Brain microvascular endothelial cell (primary cell): ENCODE data around the gene NR3C1.

Experiments
- DNase-seq: peaks from one replicate; pipeline ENCODE4 v3.0.0-alpha.2; 2020
- H3K27ac ChIP-seq: fragments of 250-450 bp; sonication (Bioruptor Pico); 2 replicates; pipeline ENCODE4 v1.5.1; 2020; ENCODE audit warnings: mild to moderate bottlenecking, moderate library complexity
- H3K27me3 ChIP-seq: fragments of 250-450 bp; sonication (Bioruptor Pico); replicated peaks from 2 replicates; pipeline ENCODE4 v1.5.1; 2020; ENCODE audit warnings: mild to moderate bottlenecking
- H3K36me3 ChIP-seq: fragments of 250-450 bp; sonication (Bioruptor Pico); replicated peaks from 2 replicates; pipeline ENCODE4 v1.5.1; 2020; ENCODE audit warnings: mild to moderate bottlenecking
- H3K4me3 ChIP-seq: 2 replicates; pipeline ENCODE4 v1.5.1; 2011; ENCODE audit warnings: low read depth, mild to moderate bottlenecking, control low read depth, low read length, moderate library complexity
- in situ Hi-C: cut with HindIII; loops from 2 replicates; pipeline ENCODE4 v1.10.0; 2017; ENCODE audit warnings: low sequenced_read_pairs, low pct_ligation_motif_present
- TF ChIP-seq, protein P1 (sequence below): IDR thresholded peaks from 2 replicates; pipeline ENCODE4 v1.5.1; 2011; ENCODE audit warnings: low read depth, mild to moderate bottlenecking, moderate library complexity, low read length, control low read depth, inconsistent platforms; ENCODE audit errors: missing control alignments

Gene NR3C1

GRCh38 chr5:143318833-143319232 lies 84.7 kb downstream of the NR3C1 start:
- TF ChIP-seq, protein P1, sequence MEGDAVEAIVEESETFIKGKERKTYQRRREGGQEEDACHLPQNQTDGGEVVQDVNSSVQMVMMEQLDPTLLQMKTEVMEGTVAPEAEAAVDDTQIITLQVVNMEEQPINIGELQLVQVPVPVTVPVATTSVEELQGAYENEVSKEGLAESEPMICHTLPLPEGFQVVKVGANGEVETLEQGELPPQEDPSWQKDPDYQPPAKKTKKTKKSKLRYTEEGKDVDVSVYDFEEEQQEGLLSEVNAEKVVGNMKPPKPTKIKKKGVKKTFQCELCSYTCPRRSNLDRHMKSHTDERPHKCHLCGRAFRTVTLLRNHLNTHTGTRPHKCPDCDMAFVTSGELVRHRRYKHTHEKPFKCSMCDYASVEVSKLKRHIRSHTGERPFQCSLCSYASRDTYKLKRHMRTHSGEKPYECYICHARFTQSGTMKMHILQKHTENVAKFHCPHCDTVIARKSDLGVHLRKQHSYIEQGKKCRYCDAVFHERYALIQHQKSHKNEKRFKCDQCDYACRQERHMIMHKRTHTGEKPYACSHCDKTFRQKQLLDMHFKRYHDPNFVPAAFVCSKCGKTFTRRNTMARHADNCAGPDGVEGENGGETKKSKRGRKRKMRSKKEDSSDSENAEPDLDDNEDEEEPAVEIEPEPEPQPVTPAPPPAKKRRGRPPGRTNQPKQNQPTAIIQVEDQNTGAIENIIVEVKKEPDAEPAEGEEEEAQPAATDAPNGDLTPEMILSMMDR: no peak
- no peaks in the 10 kb centered on the region for H3K27me3 ChIP-seq
- in situ Hi-C loops: no loop called here
- no peak overlapping the region for H3K4me3 ChIP-seq
- DNase-seq: no peak
- H3K27ac ChIP-seq: no peak overlapping the region
- no peaks in the 10 kb centered on the region for H3K36me3 ChIP-seq

- Histone ChIP-seq H3K27ac (peak overlapping the region; percentile 2), H3K27me3 (no peaks in the 10 kb centered on the region), H3K4me3 (no peak overlapping the region), H3K36me3 (no peaks in the 10 kb centered on the region)
- TF ChIP-seq, protein P1: no peak
- no peak for DNase-seq
- in situ Hi-C loops: no loop called here
Measured at GRCh38 chr5:143318270-143318669, 85.2 kb downstream of the NR3C1 start.

GRCh38 chr5:143316844-143317631 lies 86.4 kb downstream of the NR3C1 start:
- Histone ChIP-seq H3K4me3 (no peak overlapping the region), H3K36me3 (peaks cover 2% of the 10 kb centered on the region), H3K27me3 (no peaks in the 10 kb centered on the region), H3K27ac (no peak overlapping the region)
- TF ChIP-seq, protein P1: no peak
- DNase-seq: peak; percentile 45
- in situ Hi-C loops: no loop called here

GRCh38 chr5:143316337-143316736 lies 87.1 kb downstream of the NR3C1 start:
- in situ Hi-C loops: no loop called here
- Histone ChIP-seq H3K27ac (no peak overlapping the region), H3K27me3 (no peaks in the 10 kb centered on the region), H3K4me3 (no peak overlapping the region), H3K36me3 (peaks cover 2% of the 10 kb centered on the region)
- no peak for DNase-seq
- TF ChIP-seq, protein P1: no peak

DNA sequence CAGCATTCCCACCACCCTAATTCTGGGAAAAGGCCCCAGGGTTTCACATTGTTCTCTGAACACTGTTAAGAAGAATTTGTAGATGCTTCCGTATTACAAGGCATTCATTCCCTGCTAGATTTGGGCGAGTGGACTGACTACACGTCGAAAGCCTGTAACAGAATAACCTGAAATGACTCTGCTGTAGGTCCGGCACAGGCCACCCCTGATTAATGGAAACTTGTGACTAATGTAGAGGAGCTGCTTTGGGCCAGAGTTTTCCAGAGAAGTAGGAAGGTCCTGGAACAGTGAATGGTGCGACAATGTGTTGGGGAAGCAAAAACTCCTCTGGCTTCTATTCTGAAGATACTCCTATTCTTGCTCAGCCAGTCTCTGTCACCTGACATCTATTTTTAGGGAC lies 87.6 kb downstream of the NR3C1 start:
- in situ Hi-C loops: no loop called here
- H3K36me3 ChIP-seq: peaks cover 2% of the 10 kb centered on the region
- no peaks in the 10 kb centered on the region for H3K27me3 ChIP-seq
- TF ChIP-seq, protein P1: no peak
- no peak for DNase-seq
- no peak overlapping the region for H3K27ac ChIP-seq
- no peak overlapping the region for H3K4me3 ChIP-seq

- Histone ChIP-seq H3K27me3 (no peaks in the 10 kb centered on the region), H3K4me3 (no peak overlapping the region), H3K27ac (no peak overlapping the region), H3K36me3 (peaks cover 2% of the 10 kb centered on the region)
- DNase-seq: no peak
- in situ Hi-C loops: no loop called here
- TF ChIP-seq, protein P1: no peak
Measured at GRCh38 chr5:143315214-143315613, 88.3 kb downstream of the NR3C1 start.
